Mucosa of gallbladder (tissue), 1 donor: Measurements from ENCODE around the gene DUSP7. TPM values are rescaled to one million over a fixed set of nuclear protein-coding genes. Genes with fewer than 3 reads are reported as not detected.

Source experiments
- DNase-seq: peaks from one replicate; pipeline ENCODE4 v3.0.0-alpha.2; 2020; ENCODE audit warnings: low spot score
- total RNA-seq: library from RNA; stranded (reverse); gene quantifications from one replicate; pipeline ENCODE4 v1.2.1, GENCODE V29; 2021
- donor health status: DM: no; HTN: no; CAD: no.

Gene DUSP7
- total RNA-seq, 1 donor from 2014 or later, result 20.4 TPM

DNA sequence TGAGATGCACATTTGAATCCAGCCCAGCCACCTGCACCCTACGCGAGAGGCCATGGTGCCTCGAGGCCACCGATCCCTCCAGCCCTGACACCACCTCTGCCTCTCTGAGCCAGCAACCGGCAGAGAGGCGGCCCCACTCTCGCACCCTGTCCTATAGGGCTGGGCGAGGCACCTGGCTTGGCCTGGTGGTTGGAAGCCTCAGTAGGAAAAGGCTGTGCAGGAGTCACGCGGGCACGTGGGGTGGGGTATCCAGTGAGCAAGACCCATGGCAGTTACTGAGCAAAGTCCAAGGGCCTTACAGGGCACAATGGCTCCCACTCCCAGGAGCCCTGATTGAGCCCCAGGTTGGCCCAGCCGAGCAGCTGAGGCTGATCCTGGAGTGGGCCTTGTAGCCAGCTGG lies 12.4 kb upstream of the DUSP7 start:
- no peak for DNase-seq

DNA sequence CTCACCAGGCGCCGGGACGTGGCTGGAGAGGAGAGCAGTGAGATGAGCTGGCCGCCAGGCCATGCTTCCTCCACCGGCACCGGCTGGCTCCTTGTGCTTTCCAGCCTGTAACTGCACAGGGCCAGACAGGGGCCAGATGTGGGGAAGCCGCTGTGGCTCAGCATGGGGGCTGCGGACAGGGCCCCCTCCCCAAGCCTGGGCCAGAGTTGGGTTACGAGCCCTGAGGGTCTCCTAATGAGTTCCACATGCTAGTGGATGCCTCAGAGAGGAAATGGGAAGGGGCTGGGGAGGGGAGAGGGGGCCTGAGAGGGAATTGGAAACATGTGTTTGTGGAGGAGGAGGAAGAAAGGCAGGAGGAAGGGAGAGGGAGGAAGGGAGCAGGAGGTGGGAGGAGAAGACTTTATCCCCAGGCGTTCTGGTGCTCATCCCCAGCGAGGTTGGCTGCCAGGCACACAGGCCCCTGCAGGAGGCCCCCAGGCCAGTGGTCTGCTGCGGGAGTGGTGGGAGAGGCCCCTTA lies 11.7 kb upstream of the DUSP7 start:
- no peak for DNase-seq

- no peak for DNase-seq
Measured at GRCh38 chr3:52067526-52067925, 11.2 kb upstream of the DUSP7 start.

DNA sequence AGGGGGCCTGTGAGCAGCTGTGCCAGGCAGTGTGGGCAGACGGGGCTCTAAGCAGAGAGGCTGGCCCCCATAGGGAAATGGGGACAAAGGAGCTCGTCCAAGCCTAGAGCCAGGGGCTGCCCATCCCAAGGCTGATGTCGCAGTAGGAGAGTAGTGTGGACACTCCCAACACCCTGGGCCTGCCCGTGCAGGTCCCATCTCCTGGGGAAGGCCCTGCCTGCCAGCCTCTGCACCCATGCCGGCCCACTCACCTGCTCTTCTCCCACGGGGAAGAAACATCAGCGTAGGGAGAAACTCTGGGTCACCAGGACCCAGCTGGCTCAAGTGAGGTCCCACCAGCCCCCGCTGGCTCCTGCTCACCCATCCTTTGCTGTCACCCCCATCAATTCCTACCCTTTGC lies 10.7 kb upstream of the DUSP7 start:
- DNase-seq, result no peak

GRCh38 chr3:52065264-52065756 lies 8.9 kb upstream of the DUSP7 start:
- peak; percentile 51 for DNase-seq

DNA sequence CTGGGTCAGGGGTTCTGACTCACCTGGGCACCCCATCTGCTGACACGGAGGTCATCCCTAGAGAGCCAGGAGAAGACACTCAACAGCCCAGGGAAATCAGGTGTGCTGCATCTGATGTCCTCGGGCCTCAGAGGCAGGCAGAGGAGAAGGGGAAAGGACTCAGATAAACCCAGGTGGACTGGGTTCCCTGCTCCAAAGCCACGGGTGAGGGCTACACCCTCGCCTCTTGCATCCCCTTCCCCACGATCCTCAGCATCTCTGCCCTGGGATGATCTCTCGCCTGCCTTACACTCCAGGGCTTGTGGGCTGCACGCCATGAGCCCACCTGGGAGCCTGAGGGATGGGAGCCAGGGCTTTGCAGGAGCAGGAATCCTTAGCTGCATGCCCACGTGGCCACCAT lies 8.2 kb upstream of the DUSP7 start:
- no peak for DNase-seq

- DNase-seq, result no peak
Measured at GRCh38 chr3:52063026-52063723, 6.8 kb upstream of the DUSP7 start.

GRCh38 chr3:52062505-52062904 lies 6.1 kb upstream of the DUSP7 start:
- no peak for DNase-seq

- DNase-seq, result no peak
Measured at GRCh38 chr3:52061121-52061910, 4.9 kb upstream of the DUSP7 start.

DNA sequence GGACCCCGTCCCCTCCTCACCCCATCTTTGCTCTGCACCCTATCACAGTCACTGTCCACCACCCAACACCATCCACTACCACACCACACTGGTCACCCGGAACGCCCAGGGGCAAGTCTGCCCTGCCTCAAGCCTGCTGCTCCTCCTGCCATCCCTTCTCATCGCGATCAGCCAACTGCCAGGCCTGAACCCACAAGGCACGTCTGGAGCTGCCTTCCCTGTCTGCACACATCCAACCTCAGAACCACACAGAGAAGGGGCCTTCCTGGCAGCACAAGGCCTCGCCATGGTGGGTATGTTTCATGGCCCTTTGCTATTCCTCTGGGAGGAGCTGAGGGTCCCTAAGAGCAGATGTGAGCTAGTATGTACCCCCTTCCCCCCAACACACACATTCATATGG lies 3.4 kb upstream of the DUSP7 start:
- no peak for DNase-seq

GRCh38 chr3:52057812-52058495 lies 1.6 kb upstream of the DUSP7 start:
- DNase-seq, result no peak

GRCh38 chr3:52056968-52057811 lies 819 bp upstream of the DUSP7 start:
- DNase-seq, result peak; percentile 100

GRCh38 chr3:52055537-52056351 lies 627 bp downstream of the DUSP7 start:
- DNase-seq, result peak; percentile 27

DNA sequence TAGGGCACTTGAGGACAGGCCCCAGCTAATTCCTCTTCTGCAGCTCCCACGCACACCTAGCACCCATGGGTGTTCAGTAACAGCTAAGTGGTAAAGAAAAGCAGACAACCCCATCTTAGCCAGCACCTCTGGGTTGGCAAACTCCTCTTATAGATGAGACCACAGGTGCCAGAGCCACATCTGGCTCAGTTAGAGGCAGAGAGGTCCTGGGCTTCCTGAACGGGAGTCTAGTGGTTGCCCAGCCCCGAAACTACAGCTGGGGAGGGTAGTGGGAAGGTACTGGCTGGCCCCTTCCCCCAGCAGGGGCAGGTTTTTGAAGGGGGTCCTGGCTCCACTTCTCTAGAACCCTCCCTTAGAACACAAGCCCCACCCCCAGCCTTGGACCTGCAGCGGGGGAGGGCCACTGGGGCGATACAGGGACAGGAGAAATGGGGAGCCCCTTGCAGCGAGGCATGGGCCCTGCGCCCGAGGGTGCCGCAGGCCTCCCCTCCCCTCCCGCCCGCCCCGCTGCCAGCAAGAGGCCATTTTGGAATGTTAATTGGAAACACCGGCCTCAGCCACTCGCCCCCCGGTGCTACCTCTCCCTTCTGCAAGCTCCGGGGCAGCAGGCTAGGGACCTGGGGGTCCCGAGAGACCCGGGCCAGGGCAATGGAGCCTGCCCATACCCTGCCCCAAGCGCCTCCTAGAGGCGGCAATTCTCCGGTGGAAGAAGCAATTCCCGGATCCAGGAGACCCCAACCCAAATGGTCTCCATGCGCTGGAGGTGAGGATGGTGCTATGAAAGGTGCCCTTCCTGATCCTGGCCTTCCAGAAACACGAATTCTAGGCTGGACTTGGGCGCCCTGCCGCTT lies 1.5 kb downstream of the DUSP7 start:
- no peak for DNase-seq

- no peak for DNase-seq
Measured at GRCh38 chr3:52053307-52054304, 2.8 kb downstream of the DUSP7 start.

- peak; percentile 88 for DNase-seq
Measured at GRCh38 chr3:52052831-52053306, 3.5 kb downstream of the DUSP7 start.

GRCh38 chr3:52051444-52051843 lies 4.9 kb downstream of the DUSP7 start:
- DNase-seq, result no peak

DNA sequence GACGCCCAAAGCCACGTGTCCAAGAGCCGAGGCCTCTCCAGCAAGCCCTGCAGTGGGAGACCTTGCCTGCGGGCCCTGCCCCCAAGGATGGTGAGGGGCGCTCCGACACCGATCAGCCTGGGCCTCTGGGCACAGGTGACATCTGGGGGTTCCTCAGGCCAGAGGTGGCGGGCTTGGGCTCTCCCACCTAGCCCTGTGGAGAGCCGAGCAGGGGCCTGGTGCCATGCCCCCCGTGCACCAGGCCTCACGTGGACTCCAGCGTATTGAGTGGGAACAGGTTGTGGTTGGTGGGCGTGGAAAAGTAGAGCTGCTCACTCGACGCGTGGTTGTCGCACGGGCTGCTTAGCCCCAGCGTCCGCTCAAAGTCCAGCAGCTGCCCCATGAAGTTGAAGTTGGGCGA lies 5.8 kb downstream of the DUSP7 start:
- DNase-seq, result no peak
